ENCODE results near the gene GGT6.
"Not testable (repeated sequence)": the region's sequence is repeated elsewhere in the genome, so short reads cannot be mapped to it uniquely, and the experiment has no call there.

GGT6 gene

GRCh38 chr17:4560421-4560820 is at the start of gene GGT6:
Gene GGT6 (minus strand): TSS chr17:4560577. CDS start chr17:4560521, 56 bp downstream.
- no peak for DNase-seq

- DNase-seq, result no peak
Observed at GRCh38 chr17:4610162-4610561, 49.8 kb upstream of the GGT6 start.

GRCh38 chr17:4609761-4610160 is 49.4 kb upstream of the GGT6 start:
- no peak for DNase-seq

GRCh38 chr17:4607773-4608187 is 47.4 kb upstream of the GGT6 start:
- no peak for DNase-seq

- DNase-seq, result no peak
Observed at GRCh38 chr17:4607261-4607741, 46.9 kb upstream of the GGT6 start.

GRCh38 chr17:4605826-4606225 is 45.4 kb upstream of the GGT6 start:
- no peak for DNase-seq

GRCh38 chr17:4604736-4605135 is 44.4 kb upstream of the GGT6 start:
- DNase-seq, result not testable (repeated sequence)

GRCh38 chr17:4604111-4604644 is 43.8 kb upstream of the GGT6 start:
- DNase-seq, result no peak

- DNase-seq, result no peak
Observed at GRCh38 chr17:4602041-4602440, 41.7 kb upstream of the GGT6 start.

GRCh38 chr17:4601326-4601725 is 40.9 kb upstream of the GGT6 start:
- no peak for DNase-seq

- DNase-seq, result no peak
Observed at GRCh38 chr17:4600563-4600962, 40.2 kb upstream of the GGT6 start.

- no peak for DNase-seq
Observed at GRCh38 chr17:4599505-4600281, 39.3 kb upstream of the GGT6 start.

- no peak for DNase-seq
Observed at GRCh38 chr17:4598776-4599504, 38.6 kb upstream of the GGT6 start.

GRCh38 chr17:4597975-4598374 is 37.6 kb upstream of the GGT6 start:
- no peak for DNase-seq

- no peak for DNase-seq
Observed at GRCh38 chr17:4596636-4597380, 36.4 kb upstream of the GGT6 start.

GRCh38 chr17:4595685-4596342 is 35.4 kb upstream of the GGT6 start:
- DNase-seq, result not testable (repeated sequence)

- DNase-seq, result peak; percentile 4
Observed at GRCh38 chr17:4594931-4595684, 34.7 kb upstream of the GGT6 start.

GRCh38 chr17:4594406-4594805 is 34.0 kb upstream of the GGT6 start:
- no peak for DNase-seq

- no peak for DNase-seq
Observed at GRCh38 chr17:4593021-4593421, 32.6 kb upstream of the GGT6 start.

GRCh38 chr17:4592240-4593005 is 32.0 kb upstream of the GGT6 start:
- DNase-seq, result no peak

GRCh38 chr17:4591529-4591928 is 31.2 kb upstream of the GGT6 start:
- no peak for DNase-seq

All from activated effector memory CD4-positive, alpha-beta T cell treated with Interleukin-2 at 50 U/mL for 16 hours (primary cell).